ENCODE results near the gene SUCO. TPM values are rescaled to one million over a fixed set of nuclear protein-coding genes. Genes with fewer than 3 reads are reported as not detected.

SUCO gene
- polyA plus RNA-seq, 1 of the 3 experiments (the other 2 are of a cell fraction) = 5.4 TPM

DNA sequence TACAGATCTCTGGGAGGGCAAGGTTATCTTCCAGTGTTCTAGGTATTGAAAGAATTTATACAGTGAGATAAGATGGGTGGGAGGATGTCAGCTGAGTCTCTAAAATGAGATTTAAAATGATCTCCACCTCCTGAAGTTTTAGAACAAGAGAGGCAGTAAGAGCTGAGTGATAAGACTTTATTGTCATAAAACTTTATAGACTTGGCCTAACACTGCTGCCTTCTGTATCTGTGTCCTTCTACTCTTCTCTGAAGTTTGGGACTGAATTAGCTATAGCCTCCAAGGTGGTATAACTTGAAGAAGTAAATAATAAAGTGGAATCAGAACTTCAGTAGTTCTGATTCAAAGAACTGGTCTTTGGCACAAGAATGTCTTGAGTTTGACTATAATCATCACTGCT, 48.3 kb downstream of the SUCO start:
- no peaks in the 10 kb centered on the region for H4K20me1 ChIP-seq (ENCODE audit: insufficient read depth)
- H3K36me3 ChIP-seq (replicated peaks in 1 of 2; ENCODE audit: control insufficient read depth in 1 of 2, insufficient read depth in 2 of 2, low read length in 1 of 2) = peaks cover 53 to 67% of the 10 kb centered on the region in 2 experiments
- ChIA-PET CTCF (no interaction called here), POLR2A (no interaction called here)
- H3K4me3 ChIP-seq (ENCODE audit: low read depth in 2 of 2, low read length in 1 of 2) = no peak overlapping the region
- DNase-seq = no peak
- peaks cover 0 to 13% of the 10 kb centered on the region in 2 experiments; a peak in 2 of 4 replicates for H3K4me1 ChIP-seq (ENCODE audit: control insufficient read depth in 1 of 2, insufficient read depth in 2 of 2, low read depth in 1 of 2, low read length in 1 of 2)
- no peak for TF ChIP-seq SMC3 (IDR thresholded peaks at IDR 0.05; ENCODE audit: low read depth, low read length)
- TF ChIP-seq NFIC (IDR thresholded peaks at IDR 0.05; ENCODE audit: borderline replicate concordance) = no peak
- TF ChIP-seq, protein P1, sequence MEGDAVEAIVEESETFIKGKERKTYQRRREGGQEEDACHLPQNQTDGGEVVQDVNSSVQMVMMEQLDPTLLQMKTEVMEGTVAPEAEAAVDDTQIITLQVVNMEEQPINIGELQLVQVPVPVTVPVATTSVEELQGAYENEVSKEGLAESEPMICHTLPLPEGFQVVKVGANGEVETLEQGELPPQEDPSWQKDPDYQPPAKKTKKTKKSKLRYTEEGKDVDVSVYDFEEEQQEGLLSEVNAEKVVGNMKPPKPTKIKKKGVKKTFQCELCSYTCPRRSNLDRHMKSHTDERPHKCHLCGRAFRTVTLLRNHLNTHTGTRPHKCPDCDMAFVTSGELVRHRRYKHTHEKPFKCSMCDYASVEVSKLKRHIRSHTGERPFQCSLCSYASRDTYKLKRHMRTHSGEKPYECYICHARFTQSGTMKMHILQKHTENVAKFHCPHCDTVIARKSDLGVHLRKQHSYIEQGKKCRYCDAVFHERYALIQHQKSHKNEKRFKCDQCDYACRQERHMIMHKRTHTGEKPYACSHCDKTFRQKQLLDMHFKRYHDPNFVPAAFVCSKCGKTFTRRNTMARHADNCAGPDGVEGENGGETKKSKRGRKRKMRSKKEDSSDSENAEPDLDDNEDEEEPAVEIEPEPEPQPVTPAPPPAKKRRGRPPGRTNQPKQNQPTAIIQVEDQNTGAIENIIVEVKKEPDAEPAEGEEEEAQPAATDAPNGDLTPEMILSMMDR (IDR thresholded peaks at IDR 0.05) = no peak
- TF ChIP-seq, protein P2, sequence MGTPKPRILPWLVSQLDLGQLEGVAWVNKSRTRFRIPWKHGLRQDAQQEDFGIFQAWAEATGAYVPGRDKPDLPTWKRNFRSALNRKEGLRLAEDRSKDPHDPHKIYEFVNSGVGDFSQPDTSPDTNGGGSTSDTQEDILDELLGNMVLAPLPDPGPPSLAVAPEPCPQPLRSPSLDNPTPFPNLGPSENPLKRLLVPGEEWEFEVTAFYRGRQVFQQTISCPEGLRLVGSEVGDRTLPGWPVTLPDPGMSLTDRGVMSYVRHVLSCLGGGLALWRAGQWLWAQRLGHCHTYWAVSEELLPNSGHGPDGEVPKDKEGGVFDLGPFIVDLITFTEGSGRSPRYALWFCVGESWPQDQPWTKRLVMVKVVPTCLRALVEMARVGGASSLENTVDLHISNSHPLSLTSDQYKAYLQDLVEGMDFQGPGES (IDR thresholded peaks at IDR 0.05; ENCODE audit: low read depth, low read length) = no peak
- TF ChIP-seq RCOR1 (IDR thresholded peaks at IDR 0.05; ENCODE audit: low read length) = no peak
- TF ChIP-seq, protein P3, sequence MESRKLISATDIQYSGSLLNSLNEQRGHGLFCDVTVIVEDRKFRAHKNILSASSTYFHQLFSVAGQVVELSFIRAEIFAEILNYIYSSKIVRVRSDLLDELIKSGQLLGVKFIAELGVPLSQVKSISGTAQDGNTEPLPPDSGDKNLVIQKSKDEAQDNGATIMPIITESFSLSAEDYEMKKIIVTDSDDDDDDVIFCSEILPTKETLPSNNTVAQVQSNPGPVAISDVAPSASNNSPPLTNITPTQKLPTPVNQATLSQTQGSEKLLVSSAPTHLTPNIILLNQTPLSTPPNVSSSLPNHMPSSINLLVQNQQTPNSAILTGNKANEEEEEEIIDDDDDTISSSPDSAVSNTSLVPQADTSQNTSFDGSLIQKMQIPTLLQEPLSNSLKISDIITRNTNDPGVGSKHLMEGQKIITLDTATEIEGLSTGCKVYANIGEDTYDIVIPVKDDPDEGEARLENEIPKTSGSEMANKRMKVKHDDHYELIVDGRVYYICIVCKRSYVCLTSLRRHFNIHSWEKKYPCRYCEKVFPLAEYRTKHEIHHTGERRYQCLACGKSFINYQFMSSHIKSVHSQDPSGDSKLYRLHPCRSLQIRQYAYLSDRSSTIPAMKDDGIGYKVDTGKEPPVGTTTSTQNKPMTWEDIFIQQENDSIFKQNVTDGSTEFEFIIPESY (IDR thresholded peaks at IDR 0.05; ENCODE audit: borderline replicate concordance, low read depth) = no peak
- TF ChIP-seq RAD21 (IDR thresholded peaks at IDR 0.05; ENCODE audit: low read length) = no peak
- TF ChIP-seq RXRA (IDR thresholded peaks at IDR 0.05; ENCODE audit: borderline replicate concordance, low read depth) = no peak
- TF ChIP-seq TCF12 (IDR thresholded peaks at IDR 0.05) = no peak
- TF ChIP-seq, protein P4, sequence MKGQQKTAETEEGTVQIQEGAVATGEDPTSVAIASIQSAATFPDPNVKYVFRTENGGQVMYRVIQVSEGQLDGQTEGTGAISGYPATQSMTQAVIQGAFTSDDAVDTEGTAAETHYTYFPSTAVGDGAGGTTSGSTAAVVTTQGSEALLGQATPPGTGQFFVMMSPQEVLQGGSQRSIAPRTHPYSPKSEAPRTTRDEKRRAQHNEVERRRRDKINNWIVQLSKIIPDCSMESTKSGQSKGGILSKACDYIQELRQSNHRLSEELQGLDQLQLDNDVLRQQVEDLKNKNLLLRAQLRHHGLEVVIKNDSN (IDR thresholded peaks at IDR 0.05; ENCODE audit: borderline replicate concordance, low read depth) = no peak
- H3K4me2 ChIP-seq = no peak overlapping the region
- H3K9me3 ChIP-seq = no peaks in the 10 kb centered on the region
- peaks cover 18% of the 10 kb centered on the region for H3F3A ChIP-seq (replicated peaks; ENCODE audit: insufficient read depth)
- no peaks in the 10 kb centered on the region for H3K27me3 ChIP-seq (ENCODE audit: insufficient read depth)
- H3K9me2 ChIP-seq = no peaks in the 10 kb centered on the region
- no peak overlapping the region for H3K9ac ChIP-seq
- no peak overlapping the region for H3K27ac ChIP-seq (ENCODE audit: low read depth in 2 of 2, low read length in 1 of 2)
- no peaks in the 10 kb centered on the region for H3K79me2 ChIP-seq (ENCODE audit: insufficient read depth)
- no peak overlapping the region for H2AFZ ChIP-seq (ENCODE audit: low read depth)

DNA sequence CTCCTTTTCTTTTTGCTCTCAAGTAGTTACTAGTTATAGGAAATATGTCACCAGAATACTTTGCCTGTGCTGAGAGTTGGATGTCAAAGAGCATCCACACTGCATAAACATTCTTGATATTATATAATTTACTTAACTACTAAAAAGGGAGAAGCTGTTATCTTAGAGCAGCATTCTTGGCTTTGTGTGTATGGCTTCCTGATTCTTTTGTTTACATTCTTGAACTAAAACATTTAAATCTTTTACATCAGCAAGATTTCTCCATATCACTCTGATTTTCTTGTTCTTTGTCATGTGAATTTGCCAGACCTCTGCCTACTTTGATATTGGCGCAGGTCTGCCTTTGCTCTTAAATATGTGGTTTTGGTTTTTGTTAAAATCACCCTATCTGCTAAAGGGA, 48.8 kb downstream of the SUCO start:
- Histone ChIP-seq H3K9ac (no peak overlapping the region), H3K36me3 (replicated peaks in 1 of 2; ENCODE audit: control insufficient read depth in 1 of 2, insufficient read depth in 2 of 2, low read length in 1 of 2) (peaks cover 53 to 67% of the 10 kb centered on the region in 2 experiments), H3K4me1 (ENCODE audit: control insufficient read depth in 1 of 2, insufficient read depth in 2 of 2, low read depth in 1 of 2, low read length in 1 of 2) (peaks cover 0 to 13% of the 10 kb centered on the region in 2 experiments; a peak in 2 of 4 replicates), H3K9me3 (no peaks in the 10 kb centered on the region), H4K20me1 (ENCODE audit: insufficient read depth) (no peaks in the 10 kb centered on the region), H3K27ac (ENCODE audit: low read depth in 2 of 2, low read length in 1 of 2) (no peak overlapping the region), H3K79me2 (ENCODE audit: insufficient read depth) (no peaks in the 10 kb centered on the region), H3K4me2 (no peak overlapping the region), H2AFZ (ENCODE audit: low read depth) (no peak overlapping the region), H3F3A (replicated peaks; ENCODE audit: insufficient read depth) (peaks cover 22% of the 10 kb centered on the region), H3K4me3 (ENCODE audit: low read depth in 2 of 2, low read length in 1 of 2) (no peak overlapping the region), H3K27me3 (ENCODE audit: insufficient read depth) (no peaks in the 10 kb centered on the region), H3K9me2 (no peaks in the 10 kb centered on the region)
- POLR2A ChIA-PET = no interaction called here
- 93% methylated on average over 1 of the region's 1 CpG for WGBS (ENCODE audit: low lambda C conversion rate)
- CTCF ChIA-PET = interaction anchor here (1.1 kb wide), 1 partner anchor 62 kb away, joined by 3 read pairs; no protein-coding TSS in a partner anchor
- DNase-seq = no peak
- TF ChIP-seq, protein P4 (IDR thresholded peaks at IDR 0.05; ENCODE audit: borderline replicate concordance, low read depth) = no peak
- TF ChIP-seq EP300 (IDR thresholded peaks at IDR 0.05; ENCODE audit: borderline replicate concordance in 1 of 2, low read depth in 1 of 2, low read length in 1 of 2) (no peak), GABPA (IDR thresholded peaks at IDR 0.05; ENCODE audit: low read depth) (no peak), JUND (IDR thresholded peaks at IDR 0.05) (no peak), FOSL2 (IDR thresholded peaks at IDR 0.05; ENCODE audit: borderline replicate concordance, low read depth) (no peak), SIN3A (IDR thresholded peaks at IDR 0.05; ENCODE audit: borderline replicate concordance, low read depth, low read length) (no peak), POLR2AphosphoS5 (IDR thresholded peaks at IDR 0.05; ENCODE audit: low read depth, low read length) (no peak), RAD21 (IDR thresholded peaks at IDR 0.05; ENCODE audit: low read length) (no peak), TAF1 (IDR thresholded peaks at IDR 0.05; ENCODE audit: borderline replicate concordance, low read depth, low read length) (no peak)
- TF ChIP-seq, protein P5, sequence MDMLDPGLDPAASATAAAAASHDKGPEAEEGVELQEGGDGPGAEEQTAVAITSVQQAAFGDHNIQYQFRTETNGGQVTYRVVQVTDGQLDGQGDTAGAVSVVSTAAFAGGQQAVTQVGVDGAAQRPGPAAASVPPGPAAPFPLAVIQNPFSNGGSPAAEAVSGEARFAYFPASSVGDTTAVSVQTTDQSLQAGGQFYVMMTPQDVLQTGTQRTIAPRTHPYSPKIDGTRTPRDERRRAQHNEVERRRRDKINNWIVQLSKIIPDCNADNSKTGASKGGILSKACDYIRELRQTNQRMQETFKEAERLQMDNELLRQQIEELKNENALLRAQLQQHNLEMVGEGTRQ (IDR thresholded peaks at IDR 0.05; ENCODE audit: borderline replicate concordance, low read depth, low read length) = no peak
- TF ChIP-seq, protein P6, sequence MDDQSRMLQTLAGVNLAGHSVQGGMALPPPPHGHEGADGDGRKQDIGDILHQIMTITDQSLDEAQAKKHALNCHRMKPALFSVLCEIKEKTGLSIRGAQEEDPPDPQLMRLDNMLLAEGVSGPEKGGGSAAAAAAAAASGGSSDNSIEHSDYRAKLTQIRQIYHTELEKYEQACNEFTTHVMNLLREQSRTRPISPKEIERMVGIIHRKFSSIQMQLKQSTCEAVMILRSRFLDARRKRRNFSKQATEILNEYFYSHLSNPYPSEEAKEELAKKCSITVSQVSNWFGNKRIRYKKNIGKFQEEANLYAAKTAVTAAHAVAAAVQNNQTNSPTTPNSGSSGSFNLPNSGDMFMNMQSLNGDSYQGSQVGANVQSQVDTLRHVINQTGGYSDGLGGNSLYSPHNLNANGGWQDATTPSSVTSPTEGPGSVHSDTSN (IDR thresholded peaks at IDR 0.05) = no peak
- TF ChIP-seq, protein P7, sequence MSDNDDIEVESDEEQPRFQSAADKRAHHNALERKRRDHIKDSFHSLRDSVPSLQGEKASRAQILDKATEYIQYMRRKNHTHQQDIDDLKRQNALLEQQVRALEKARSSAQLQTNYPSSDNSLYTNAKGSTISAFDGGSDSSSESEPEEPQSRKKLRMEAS (IDR thresholded peaks at IDR 0.05; ENCODE audit: low read depth) = no peak

Data from SK-N-SH (cell line).